Natural killer cell treated with Interleukin-12 subunit alpha and Interleukin-12 subunit beta and Interleukin-15 and Interleukin-18, amount 100 ng/mL, for 72 hours (primary cell): ENCODE measurements around the gene AUTS2. TPM values are rescaled to one million over a fixed set of nuclear protein-coding genes. Genes with fewer than 3 reads are reported as not detected.

Source experiments
- ATAC-seq, 2 donors: fragments of 150-1000 bp; cut with Tn5 transposase in 1 of 2; sonication (Bioruptor Pico), chemical (Tn5 transposase) in 1 of 2; 2 replicates each; pipeline ENCODE4 v1.10.0; 2021
- DNase-seq: peaks from one replicate; pipeline ENCODE4 v3.0.0; 2022; ENCODE audit warnings: low spot score
- H3K27ac Mint-ChIP-seq, 2 donors: 1 replicate in 1 of 2; 2 replicates in 1 of 2; pipeline ENCODE4 v1.8.0; 2022; ENCODE audit warnings: mixed read lengths in 2 of 2, mild to moderate bottlenecking in 1 of 2, moderate library complexity in 1 of 2
- H3K27me3 Mint-ChIP-seq, 2 donors: 1 replicate in 1 of 2; 2 replicates in 1 of 2; pipeline ENCODE4 v1.8.0; 2022; ENCODE audit warnings: mixed read lengths in 2 of 2
- H3K36me3 Mint-ChIP-seq: one replicate; pipeline ENCODE4 v1.8.0; 2022; ENCODE audit warnings: mixed read lengths
- H3K4me1 Mint-ChIP-seq, 2 donors: 1 replicate in 1 of 2; 2 replicates in 1 of 2; pipeline ENCODE4 v1.8.0; 2022; ENCODE audit warnings: low read depth in 2 of 2, mixed read lengths in 2 of 2, mild to moderate bottlenecking in 1 of 2
- H3K4me3 Mint-ChIP-seq: one replicate; pipeline ENCODE4 v1.8.0; 2022; ENCODE audit warnings: mixed read lengths
- H3K9me3 Mint-ChIP-seq: 2 replicates; pipeline ENCODE4 v1.8.0; 2022; ENCODE audit warnings: mixed read lengths
- total RNA-seq, 2 donors: library from RNA; stranded (reverse); gene quantifications; one replicate each; pipeline ENCODE4 v1.2.3, GENCODE V29; 2022

Gene AUTS2
- total RNA-seq, 2 donors from 2014 or later, result 14.3 to 43.0 TPM

DNA sequence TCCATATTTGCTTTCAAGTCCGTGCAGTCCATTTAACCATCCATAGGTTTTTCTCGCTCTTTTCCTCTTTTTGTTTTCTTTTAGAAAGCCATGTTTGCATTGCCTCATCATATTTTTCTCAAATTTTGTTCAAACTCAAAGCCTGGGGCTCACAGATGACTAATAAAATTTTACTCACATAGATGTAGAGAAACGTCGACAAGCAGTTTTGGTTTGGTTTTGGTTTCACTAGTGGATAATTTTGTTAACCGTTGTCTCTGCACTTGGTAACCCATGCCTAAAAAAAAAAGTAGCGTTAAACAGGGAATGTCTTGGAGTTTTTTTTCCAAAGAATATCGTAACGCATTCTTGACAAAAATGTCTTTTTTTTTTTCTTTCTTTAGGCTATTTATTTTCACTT, 1189.5 kb downstream of the AUTS2 start:
- Mint-ChIP-seq H3K9me3 (no peaks in the 10 kb centered on the region), H3K4me1 (no peaks in the 10 kb centered on the region), H3K36me3 (peaks cover 13% of the 10 kb centered on the region), H3K27ac (peak overlapping the region; percentile 15 to 82), H3K4me3 (peak overlapping the region; percentile 20), H3K27me3 (no peaks in the 10 kb centered on the region)
- no peak for ATAC-seq
- DNase-seq, result no peak

DNA sequence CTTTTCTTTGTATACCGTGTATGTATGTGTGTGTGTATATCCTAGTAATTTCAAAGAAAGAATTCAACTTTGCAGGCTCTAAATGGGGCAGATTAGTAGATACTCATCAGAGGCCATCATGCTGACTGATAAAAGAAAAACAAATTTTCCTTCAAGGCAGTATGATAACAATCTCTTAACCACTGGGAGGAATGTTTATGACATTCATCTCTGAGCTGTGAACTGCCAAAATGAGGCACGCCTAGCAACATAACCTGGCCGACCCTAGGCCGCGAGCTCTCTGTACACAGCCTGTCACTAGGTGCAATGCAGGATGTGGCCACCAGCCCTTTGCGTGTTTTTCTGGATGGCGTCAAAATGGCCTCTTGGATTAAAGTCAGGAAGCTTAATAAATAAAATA, 1190.0 kb downstream of the AUTS2 start:
- H3K4me3 Mint-ChIP-seq, result no peak overlapping the region
- DNase-seq, result no peak
- H3K27me3 Mint-ChIP-seq, result no peaks in the 10 kb centered on the region
- peak in 1 of 2 donors; percentile 66 for ATAC-seq
- no peaks in the 10 kb centered on the region for H3K9me3 Mint-ChIP-seq
- no peaks in the 10 kb centered on the region for H3K4me1 Mint-ChIP-seq
- peaks cover 13% of the 10 kb centered on the region for H3K36me3 Mint-ChIP-seq
- H3K27ac Mint-ChIP-seq, result peak overlapping the region; percentile 15 to 82

DNA sequence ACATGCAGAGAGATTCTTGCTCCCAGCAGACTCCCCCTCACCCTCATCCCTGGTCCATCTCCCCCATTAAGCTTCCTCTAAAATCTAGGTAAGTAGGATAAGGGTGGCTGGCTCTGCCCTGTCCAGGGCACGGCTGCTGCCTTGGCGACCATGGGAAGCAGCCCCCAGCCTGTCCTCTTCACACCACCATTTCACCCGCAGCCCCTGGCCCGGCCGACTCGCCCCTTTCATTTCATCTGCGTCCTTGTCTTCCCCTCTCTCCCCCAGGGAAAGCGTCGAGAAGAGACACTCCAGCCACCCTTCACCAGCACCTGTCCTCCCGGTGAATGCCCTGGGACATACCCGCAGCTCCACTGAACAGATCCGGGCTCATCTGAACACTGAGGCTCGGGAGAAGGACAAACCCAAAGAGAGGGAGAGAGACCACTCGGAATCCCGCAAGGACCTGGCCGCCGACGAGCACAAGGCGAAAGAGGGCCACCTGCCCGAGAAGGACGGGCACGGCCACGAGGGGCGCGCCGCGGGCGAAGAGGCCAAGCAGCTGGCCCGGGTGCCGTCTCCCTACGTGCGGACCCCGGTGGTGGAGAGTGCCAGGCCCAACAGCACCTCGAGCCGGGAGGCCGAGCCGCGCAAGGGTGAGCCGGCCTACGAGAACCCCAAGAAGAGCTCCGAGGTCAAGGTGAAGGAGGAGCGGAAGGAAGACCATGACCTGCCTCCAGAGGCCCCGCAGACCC, 1191.4 kb downstream of the AUTS2 start:
- Mint-ChIP-seq H3K36me3 (peaks cover 18% of the 10 kb centered on the region), H3K4me1 (no peaks in the 10 kb centered on the region), H3K4me3 (no peak overlapping the region), H3K27ac (peak overlapping the region in 1 of 2 donors; percentile 4), H3K27me3 (no peaks in the 10 kb centered on the region), H3K9me3 (no peaks in the 10 kb centered on the region)
- peak in 1 of 2 donors; percentile 37 for ATAC-seq
- DNase-seq, result no peak

DNA sequence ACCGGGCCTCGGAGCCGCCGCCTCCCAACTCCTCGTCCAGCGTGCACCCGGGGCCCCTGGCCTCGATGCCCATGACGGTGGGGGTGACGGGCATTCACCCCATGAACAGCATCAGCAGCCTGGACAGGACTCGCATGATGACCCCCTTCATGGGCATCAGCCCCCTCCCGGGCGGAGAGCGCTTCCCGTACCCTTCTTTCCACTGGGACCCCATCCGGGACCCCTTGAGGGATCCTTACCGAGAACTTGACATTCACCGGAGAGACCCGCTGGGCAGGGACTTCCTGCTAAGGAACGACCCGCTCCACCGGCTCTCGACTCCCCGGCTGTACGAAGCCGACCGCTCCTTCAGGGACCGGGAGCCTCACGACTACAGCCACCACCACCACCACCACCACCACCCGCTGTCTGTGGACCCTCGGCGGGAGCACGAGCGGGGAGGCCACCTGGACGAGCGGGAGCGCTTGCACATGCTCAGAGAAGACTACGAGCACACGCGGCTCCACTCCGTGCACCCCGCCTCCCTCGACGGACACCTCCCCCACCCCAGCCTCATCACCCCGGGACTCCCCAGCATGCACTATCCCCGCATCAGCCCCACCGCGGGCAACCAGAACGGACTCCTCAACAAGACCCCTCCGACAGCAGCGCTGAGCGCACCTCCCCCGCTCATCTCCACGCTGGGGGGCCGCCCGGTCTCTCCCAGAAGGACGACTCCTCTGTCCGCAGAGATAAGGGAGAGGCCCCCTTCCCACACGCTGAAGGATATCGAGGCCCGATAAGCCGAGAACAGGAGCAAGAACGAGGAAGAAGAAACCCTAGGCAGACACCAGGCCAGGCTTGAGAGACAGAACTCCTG, 1192.2 kb downstream of the AUTS2 start:
- Mint-ChIP-seq H3K9me3 (no peaks in the 10 kb centered on the region), H3K27me3 (no peaks in the 10 kb centered on the region), H3K4me3 (no peak overlapping the region), H3K27ac (no peak overlapping the region), H3K4me1 (no peaks in the 10 kb centered on the region), H3K36me3 (peaks cover 18% of the 10 kb centered on the region)
- DNase-seq (no peak), ATAC-seq (no peak)

DNA sequence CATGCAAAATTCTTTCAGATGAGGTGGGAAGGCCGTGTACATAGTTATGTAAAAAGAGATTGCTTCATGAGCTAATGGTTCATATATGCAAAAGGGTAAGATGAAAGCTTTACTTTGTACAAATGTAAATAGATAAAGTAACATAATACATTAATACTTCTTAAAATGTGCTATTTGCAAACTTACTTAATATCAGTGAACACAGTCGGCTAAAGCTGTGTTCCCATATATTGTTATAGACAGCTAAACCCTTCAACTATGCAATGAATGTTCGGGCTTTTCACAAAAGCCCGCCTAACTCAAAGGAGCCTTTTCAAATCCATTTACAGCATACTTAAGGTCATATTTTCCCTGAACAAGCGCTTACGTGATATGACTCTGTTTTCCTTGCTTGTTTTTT, 1193.1 kb downstream of the AUTS2 start:
- H3K4me3 Mint-ChIP-seq, result no peak overlapping the region
- no peak overlapping the region for H3K27ac Mint-ChIP-seq
- H3K27me3 Mint-ChIP-seq, result no peaks in the 10 kb centered on the region
- DNase-seq (no peak), ATAC-seq (no peak)
- H3K4me1 Mint-ChIP-seq, result no peaks in the 10 kb centered on the region
- no peaks in the 10 kb centered on the region for H3K9me3 Mint-ChIP-seq
- peaks cover 18% of the 10 kb centered on the region for H3K36me3 Mint-ChIP-seq

DNA sequence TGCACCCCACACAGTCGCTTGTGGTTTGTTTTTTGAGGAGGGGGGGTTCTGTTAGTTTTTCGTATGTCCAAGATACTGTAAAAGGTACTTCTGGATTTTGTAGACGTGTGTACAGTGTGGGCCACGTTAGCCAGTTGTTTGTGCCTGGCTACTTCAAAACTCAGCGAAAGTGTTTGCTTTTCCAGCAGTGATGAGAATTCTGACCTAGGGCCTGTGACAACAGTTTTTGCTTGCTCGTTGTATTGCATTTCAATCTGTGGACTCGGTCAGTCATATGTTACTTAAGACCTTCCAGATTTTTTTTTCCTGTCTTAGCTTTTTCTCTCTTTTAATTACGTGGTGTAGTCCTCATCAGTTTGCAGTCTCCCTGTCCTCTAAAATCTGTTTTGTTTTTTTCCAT, 1194.8 kb downstream of the AUTS2 start:
- no peak overlapping the region for H3K27ac Mint-ChIP-seq
- H3K36me3 Mint-ChIP-seq, result peaks cover 5% of the 10 kb centered on the region
- DNase-seq, result no peak
- H3K27me3 Mint-ChIP-seq, result no peaks in the 10 kb centered on the region
- H3K9me3 Mint-ChIP-seq, result no peaks in the 10 kb centered on the region
- peaks cover 9 to 10% of the 10 kb centered on the region in 2 donors for H3K4me1 Mint-ChIP-seq
- no peak overlapping the region for H3K4me3 Mint-ChIP-seq
- ATAC-seq, result no peak

DNA sequence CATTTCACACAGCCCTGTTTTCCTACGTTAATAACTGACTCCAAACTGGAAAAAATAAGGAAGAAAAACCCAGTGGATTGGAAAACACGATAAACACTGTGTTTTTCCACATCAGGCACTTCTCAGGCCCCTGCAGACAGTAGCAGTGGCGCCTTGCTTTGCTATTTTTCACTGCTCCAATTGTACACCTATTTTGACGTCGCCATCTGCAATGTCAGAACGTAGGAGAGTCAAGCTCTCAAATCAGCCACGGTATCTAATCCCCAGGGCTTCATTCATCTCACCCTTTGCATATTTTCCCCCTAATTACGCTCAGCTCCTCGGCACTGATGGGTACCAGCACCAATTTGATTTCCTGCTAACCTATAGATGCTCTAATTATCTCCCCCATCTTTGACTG, 1195.5 kb downstream of the AUTS2 start:
- Mint-ChIP-seq H3K4me1 (peaks cover 12 to 13% of the 10 kb centered on the region in 2 donors), H3K9me3 (no peaks in the 10 kb centered on the region), H3K4me3 (no peak overlapping the region), H3K36me3 (peaks cover 5% of the 10 kb centered on the region), H3K27ac (no peak overlapping the region), H3K27me3 (no peaks in the 10 kb centered on the region)
- no peak for ATAC-seq
- no peak for DNase-seq

DNA sequence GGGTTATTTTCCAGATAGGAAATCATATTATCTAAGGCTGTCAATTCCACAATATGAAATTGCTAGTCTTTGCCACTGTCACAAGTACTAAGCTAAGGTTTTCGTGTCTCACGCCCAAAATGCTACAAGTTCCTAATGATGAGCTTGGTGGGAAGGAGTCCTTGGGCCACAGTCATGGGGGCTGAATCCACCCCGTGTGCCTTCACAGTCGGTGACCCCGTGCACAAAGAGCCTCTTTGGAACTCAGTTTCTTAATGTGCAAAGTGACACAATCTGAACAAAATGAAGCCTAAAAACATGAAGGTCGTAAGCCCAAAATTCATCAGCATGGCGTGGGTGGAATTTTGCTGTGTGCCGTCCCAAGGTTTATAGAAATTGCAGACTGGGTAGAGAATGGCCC, 1196.7 kb downstream of the AUTS2 start:
- ATAC-seq, result no peak
- H3K4me3 Mint-ChIP-seq, result no peak overlapping the region
- H3K4me1 Mint-ChIP-seq, result peaks cover 12 to 13% of the 10 kb centered on the region in 2 donors
- H3K27ac Mint-ChIP-seq, result peak overlapping the region in 1 of 2 donors; percentile 27
- DNase-seq, result no peak
- no peaks in the 10 kb centered on the region for H3K27me3 Mint-ChIP-seq
- peaks cover 2% of the 10 kb centered on the region for H3K9me3 Mint-ChIP-seq
- peaks cover 7% of the 10 kb centered on the region for H3K36me3 Mint-ChIP-seq

DNA sequence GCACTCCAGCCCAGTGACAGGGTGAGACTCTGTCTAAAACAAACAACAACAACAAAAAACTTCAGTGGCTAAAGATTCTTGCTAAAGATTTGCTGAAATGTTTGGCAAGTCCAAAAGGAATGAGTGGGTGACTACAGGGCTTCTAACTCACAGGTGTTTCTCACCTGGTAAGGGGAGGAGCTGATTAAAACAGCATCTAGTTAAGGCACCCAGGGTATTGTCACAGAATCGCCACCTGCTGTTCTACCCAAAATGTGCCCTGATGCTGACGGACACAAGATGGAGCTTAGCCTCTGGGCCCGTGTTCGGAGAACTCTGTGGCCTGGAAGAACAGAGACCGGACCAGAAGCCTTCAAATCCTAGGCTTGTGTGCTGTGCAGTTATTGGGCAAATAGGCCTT, 1197.7 kb downstream of the AUTS2 start:
- Mint-ChIP-seq H3K27me3 (no peaks in the 10 kb centered on the region), H3K4me3 (no peak overlapping the region), H3K27ac (no peak overlapping the region), H3K9me3 (peaks cover 8% of the 10 kb centered on the region), H3K36me3 (peaks cover 15% of the 10 kb centered on the region), H3K4me1 (peaks cover 12 to 13% of the 10 kb centered on the region in 2 donors)
- no peak for ATAC-seq
- no peak for DNase-seq

DNA sequence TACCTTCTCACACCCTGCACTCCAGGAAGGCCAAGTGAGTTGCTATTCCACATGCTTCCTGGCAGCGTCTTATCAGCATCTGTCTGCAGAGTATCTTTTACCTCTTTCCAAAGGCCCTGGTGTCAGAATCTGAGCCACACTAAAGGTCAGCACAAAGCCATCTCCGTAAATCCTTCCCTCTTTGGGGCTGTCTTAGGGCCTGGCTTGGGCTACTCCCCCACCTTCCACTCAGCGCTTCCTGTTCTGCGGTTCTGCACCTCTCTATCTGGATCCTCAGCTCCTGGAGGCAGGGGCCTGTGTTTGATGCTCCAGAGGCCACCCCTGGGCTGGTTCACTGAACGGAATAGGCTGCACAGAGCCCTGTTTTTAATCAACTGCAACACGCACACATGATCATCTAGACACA, 1198.8 kb downstream of the AUTS2 start:
- peak overlapping the region; percentile 37 to 81 for H3K27ac Mint-ChIP-seq
- peaks cover 12 to 13% of the 10 kb centered on the region in 2 donors for H3K4me1 Mint-ChIP-seq
- no peak overlapping the region for H3K4me3 Mint-ChIP-seq
- DNase-seq (no peak), ATAC-seq (peak in 1 of 2 donors; percentile 45)
- peaks cover 15% of the 10 kb centered on the region for H3K9me3 Mint-ChIP-seq
- peaks cover 0 to 8% of the 10 kb centered on the region in 2 donors for H3K27me3 Mint-ChIP-seq
- H3K36me3 Mint-ChIP-seq, result peaks cover 23% of the 10 kb centered on the region

DNA sequence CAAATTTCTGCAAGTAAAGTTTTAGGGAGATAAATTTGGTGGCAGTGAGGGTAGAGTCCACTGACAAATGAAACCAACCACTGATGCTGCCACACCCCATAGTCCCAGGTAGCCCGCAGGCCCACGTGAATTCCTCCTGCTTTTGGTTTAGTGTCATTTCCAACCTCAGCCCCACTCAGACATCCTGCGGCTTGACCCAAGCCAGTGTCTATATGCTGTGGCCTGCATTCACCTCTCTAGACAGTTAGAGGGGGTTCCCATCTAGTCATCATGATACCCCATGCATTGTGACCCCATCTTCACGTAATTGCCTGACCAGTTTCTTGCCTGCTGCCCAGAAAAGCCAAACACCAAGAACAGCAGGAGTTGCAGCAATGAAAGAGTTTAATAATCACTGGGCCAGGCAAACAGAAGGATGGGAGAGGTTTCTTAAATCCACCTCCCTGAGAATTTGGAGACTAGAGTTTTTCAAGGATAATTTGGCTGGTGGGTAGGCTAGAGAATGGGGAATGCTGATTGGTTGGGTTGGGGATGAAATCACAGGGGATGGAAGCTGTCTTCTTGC, 1201.6 kb downstream of the AUTS2 start:
- Mint-ChIP-seq H3K4me3 (no peak overlapping the region), H3K27me3 (peaks cover 0 to 16% of the 10 kb centered on the region in 2 donors), H3K9me3 (peaks cover 18% of the 10 kb centered on the region), H3K4me1 (peaks cover 12 to 13% of the 10 kb centered on the region in 2 donors), H3K27ac (no peak overlapping the region), H3K36me3 (peaks cover 24% of the 10 kb centered on the region)
- DNase-seq (no peak), ATAC-seq (peak in 1 of 2 donors; percentile 49)

DNA sequence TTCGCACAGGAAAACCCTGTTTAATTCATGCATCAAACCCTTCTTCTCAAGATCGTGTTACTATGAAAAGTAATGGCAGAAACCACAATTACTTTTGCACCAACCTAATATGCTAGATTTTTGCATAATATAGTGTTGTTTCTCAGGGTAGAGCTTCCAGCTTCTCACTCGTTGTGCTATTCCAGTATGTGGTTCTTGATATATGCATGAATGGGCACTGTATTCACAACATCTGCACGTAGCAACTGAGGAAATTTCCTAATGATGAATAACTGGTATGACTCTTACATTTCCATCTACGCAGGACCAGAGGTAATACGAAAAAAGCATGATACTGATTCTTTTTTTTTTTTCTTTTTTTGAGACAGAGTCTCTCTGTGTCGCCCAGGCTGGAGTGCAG, 1207.1 kb downstream of the AUTS2 start:
- H3K27ac Mint-ChIP-seq, result no peak overlapping the region
- H3K27me3 Mint-ChIP-seq, result peaks cover 8 to 30% of the 10 kb centered on the region in 2 donors
- H3K4me1 Mint-ChIP-seq, result peaks cover 0 to 4% of the 10 kb centered on the region in 2 donors
- H3K36me3 Mint-ChIP-seq, result peaks cover 18% of the 10 kb centered on the region
- H3K9me3 Mint-ChIP-seq, result peaks cover 13% of the 10 kb centered on the region
- ATAC-seq (no peak), DNase-seq (no peak)
- no peak overlapping the region for H3K4me3 Mint-ChIP-seq

DNA sequence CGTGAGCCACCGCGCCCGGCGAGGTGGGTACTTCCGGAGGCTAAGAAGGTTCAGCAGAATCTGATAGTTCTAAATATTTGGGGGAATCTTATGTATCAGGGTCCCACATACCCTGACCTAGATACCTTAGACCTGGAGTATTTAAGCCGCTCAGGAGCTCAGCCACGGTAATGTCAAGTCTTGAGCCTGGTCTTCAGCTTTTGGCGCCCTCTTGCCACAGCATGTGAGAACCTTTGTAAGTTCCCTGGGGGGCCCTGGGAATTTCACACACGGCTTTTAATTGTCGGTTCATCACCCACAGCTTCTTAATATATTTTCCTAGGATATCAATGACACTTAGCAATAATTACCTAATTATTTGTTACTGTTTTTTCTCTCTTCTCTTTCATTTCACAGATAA, 1209.4 kb downstream of the AUTS2 start:
- DNase-seq (no peak), ATAC-seq (no peak)
- peaks cover 6% of the 10 kb centered on the region for H3K36me3 Mint-ChIP-seq
- H3K4me3 Mint-ChIP-seq, result no peak overlapping the region
- H3K4me1 Mint-ChIP-seq, result peaks cover 0 to 4% of the 10 kb centered on the region in 2 donors
- no peak overlapping the region for H3K27ac Mint-ChIP-seq
- peaks cover 15 to 22% of the 10 kb centered on the region in 2 donors for H3K27me3 Mint-ChIP-seq
- peaks cover 4% of the 10 kb centered on the region for H3K9me3 Mint-ChIP-seq

DNA sequence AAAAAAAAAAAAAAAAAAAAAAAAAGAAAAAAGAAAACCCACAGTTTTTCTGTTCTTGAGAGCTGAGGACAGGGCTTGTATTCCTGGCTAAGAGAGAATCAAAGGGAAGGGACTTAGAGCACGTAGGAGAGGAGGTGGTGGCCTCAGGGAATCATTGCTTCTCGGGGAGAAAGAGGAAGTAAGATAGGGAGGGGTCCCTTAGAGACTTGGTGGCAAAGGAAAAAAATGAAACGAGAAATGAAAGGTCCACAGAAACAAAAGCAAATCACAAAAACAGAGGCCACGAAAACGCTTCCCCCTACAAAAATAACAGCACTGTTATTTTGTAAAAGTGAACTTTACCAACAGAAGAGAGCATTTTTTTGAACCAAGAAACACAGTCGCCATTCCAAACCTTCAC, 1210.6 kb downstream of the AUTS2 start:
- H3K4me3 Mint-ChIP-seq, result no peak overlapping the region
- H3K27ac Mint-ChIP-seq, result no peak overlapping the region
- DNase-seq, result no peak
- no peaks in the 10 kb centered on the region for H3K9me3 Mint-ChIP-seq
- H3K36me3 Mint-ChIP-seq, result no peaks in the 10 kb centered on the region
- no peak for ATAC-seq
- peaks cover 0 to 4% of the 10 kb centered on the region in 2 donors for H3K4me1 Mint-ChIP-seq
- peaks cover 20% of the 10 kb centered on the region in 2 donors for H3K27me3 Mint-ChIP-seq
